GM23338 (cell line): ENCODE results near the gene TAT.

Experiments
- EZH2 ChIP-seq: fragments of 200-600 bp; sonication (generic); IDR thresholded peaks from one replicate; pipeline ENCODE4 v1.8.0; 2017; ENCODE audit warnings: antibody characterized with exemption, mild to moderate bottlenecking, low read depth; ENCODE audit not compliant: unreplicated experiment
- EZH2phosphoT487 ChIP-seq: fragments of 200-600 bp; sonication (generic); IDR thresholded peaks from one replicate; pipeline ENCODE4 v1.8.1; 2018; ENCODE audit warnings: antibody characterized with exemption; ENCODE audit not compliant: unreplicated experiment
- NANOG ChIP-seq: IDR thresholded peaks from 2 replicates; pipeline ENCODE4 v1.6.1; 2016; ENCODE audit warnings: antibody characterized with exemption, borderline replicate concordance
- POLR2AphosphoS5 ChIP-seq: IDR thresholded peaks from 2 replicates; pipeline ENCODE4 v1.6.1; 2016; ENCODE audit warnings: antibody characterized with exemption, low read depth
- REST ChIP-seq: IDR thresholded peaks from one replicate; pipeline ENCODE4 v1.6.1; 2018; ENCODE audit warnings: antibody characterized with exemption; ENCODE audit not compliant: unreplicated experiment
- STAT1 ChIP-seq: IDR thresholded peaks from one replicate; pipeline ENCODE4 v1.6.1; 2016; ENCODE audit warnings: antibody characterized with exemption; ENCODE audit not compliant: unreplicated experiment
- TF ChIP-seq, protein P1 (sequence below), 2 experiments: fragments of 200-600 bp in 1 of 2; sonication (generic) in 1 of 2; conservative IDR thresholded peaks; 2 replicates each; pipeline versions ENCODE4 v1.5.1 to v1.6.1; 2016 to 2017; ENCODE audit warnings: antibody characterized with exemption in 2 of 2, low read depth in 2 of 2, mild to moderate bottlenecking in 2 of 2, moderate library complexity in 1 of 2
- TF ChIP-seq, protein P2 (sequence below): IDR thresholded peaks from 2 replicates; pipeline ENCODE4 v1.6.1; 2016; ENCODE audit warnings: antibody characterized with exemption

DNA sequence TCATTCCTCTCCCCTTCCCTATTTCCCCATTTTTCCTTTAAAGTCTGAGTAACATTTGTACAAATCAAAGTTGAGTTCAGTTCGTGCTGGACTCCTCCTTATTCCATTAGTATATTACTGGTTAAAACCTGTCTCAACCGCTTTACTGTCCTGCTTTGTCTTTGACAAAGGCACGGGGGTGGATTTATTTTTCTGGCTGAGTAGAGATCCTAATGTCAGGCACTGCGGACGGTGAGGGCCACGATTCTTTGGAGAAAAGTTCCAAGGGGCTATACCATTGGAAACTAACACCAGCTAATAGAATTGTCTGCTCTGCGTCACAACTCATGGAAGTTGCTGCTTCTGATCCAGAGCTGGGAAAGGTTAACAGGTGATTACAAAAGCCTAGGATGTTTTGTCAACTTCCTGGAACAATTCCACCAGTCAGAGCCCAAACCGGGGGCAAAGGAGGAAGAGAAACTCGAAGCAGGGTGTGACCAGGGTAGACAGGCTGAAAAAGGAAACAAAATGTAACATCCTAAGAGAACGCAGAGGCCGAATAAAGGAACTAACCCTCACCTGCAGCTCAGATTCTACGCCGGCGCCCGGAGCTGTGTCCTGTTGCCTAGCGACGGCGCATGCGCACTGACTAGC is 12.4 kb downstream of the TAT start:
- TF ChIP-seq, protein P1, sequence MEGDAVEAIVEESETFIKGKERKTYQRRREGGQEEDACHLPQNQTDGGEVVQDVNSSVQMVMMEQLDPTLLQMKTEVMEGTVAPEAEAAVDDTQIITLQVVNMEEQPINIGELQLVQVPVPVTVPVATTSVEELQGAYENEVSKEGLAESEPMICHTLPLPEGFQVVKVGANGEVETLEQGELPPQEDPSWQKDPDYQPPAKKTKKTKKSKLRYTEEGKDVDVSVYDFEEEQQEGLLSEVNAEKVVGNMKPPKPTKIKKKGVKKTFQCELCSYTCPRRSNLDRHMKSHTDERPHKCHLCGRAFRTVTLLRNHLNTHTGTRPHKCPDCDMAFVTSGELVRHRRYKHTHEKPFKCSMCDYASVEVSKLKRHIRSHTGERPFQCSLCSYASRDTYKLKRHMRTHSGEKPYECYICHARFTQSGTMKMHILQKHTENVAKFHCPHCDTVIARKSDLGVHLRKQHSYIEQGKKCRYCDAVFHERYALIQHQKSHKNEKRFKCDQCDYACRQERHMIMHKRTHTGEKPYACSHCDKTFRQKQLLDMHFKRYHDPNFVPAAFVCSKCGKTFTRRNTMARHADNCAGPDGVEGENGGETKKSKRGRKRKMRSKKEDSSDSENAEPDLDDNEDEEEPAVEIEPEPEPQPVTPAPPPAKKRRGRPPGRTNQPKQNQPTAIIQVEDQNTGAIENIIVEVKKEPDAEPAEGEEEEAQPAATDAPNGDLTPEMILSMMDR (conservative IDR thresholded peaks at IDR 0.05; ENCODE audit: low read depth in 2 of 2): no peak
- TF ChIP-seq EZH2 (no peak), EZH2phosphoT487 (no peak), POLR2AphosphoS5 (peak; percentile 52; the same call in 1 of the 2 replicates), NANOG (no peak), STAT1 (no peak), REST (no peak)
- TF ChIP-seq, protein P2, sequence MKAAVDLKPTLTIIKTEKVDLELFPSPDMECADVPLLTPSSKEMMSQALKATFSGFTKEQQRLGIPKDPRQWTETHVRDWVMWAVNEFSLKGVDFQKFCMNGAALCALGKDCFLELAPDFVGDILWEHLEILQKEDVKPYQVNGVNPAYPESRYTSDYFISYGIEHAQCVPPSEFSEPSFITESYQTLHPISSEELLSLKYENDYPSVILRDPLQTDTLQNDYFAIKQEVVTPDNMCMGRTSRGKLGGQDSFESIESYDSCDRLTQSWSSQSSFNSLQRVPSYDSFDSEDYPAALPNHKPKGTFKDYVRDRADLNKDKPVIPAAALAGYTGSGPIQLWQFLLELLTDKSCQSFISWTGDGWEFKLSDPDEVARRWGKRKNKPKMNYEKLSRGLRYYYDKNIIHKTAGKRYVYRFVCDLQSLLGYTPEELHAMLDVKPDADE: no peak
